HG03159 (cell line): ENCODE measurements around the gene CCBE1.

Experiments used
- ATAC-seq: cut with Tn5 transposase; IDR thresholded peaks from one replicate; pipeline ENCODE4 v1.9.1; 2021; ENCODE audit warnings: mild to moderate bottlenecking, moderate library complexity; ENCODE audit not compliant: unreplicated experiment

CCBE1 gene

GRCh38 chr18:59576541-59577385 is 120.5 kb downstream of the CCBE1 start:
- ATAC-seq, result no peak

- no peak for ATAC-seq
Measured at GRCh38 chr18:59575995-59576394, 121.2 kb downstream of the CCBE1 start.

- no peak for ATAC-seq
Measured at GRCh38 chr18:59573962-59574361, 123.3 kb downstream of the CCBE1 start.

GRCh38 chr18:59571902-59572301 is 125.3 kb downstream of the CCBE1 start:
- ATAC-seq, result no peak

- ATAC-seq, result no peak
Measured at GRCh38 chr18:59570796-59571195, 126.4 kb downstream of the CCBE1 start.

GRCh38 chr18:59570101-59570775 is 127.0 kb downstream of the CCBE1 start:
- no peak for ATAC-seq

GRCh38 chr18:59569390-59569791 is 127.8 kb downstream of the CCBE1 start:
- no peak for ATAC-seq

- no peak for ATAC-seq
Measured at GRCh38 chr18:59567431-59567830, 129.8 kb downstream of the CCBE1 start.

GRCh38 chr18:59566533-59566971 is 130.7 kb downstream of the CCBE1 start:
- ATAC-seq, result no peak

GRCh38 chr18:59565957-59566356 is 131.3 kb downstream of the CCBE1 start:
- ATAC-seq, result no peak

GRCh38 chr18:59564561-59564960 is 132.7 kb downstream of the CCBE1 start:
- ATAC-seq, result no peak

- no peak for ATAC-seq
Measured at GRCh38 chr18:59563176-59563785, 133.9 kb downstream of the CCBE1 start.

GRCh38 chr18:59562751-59563150 is 134.5 kb downstream of the CCBE1 start:
- no peak for ATAC-seq

- no peak for ATAC-seq
Measured at GRCh38 chr18:59561612-59562011, 135.6 kb downstream of the CCBE1 start.

GRCh38 chr18:59560556-59560955 is 136.7 kb downstream of the CCBE1 start:
- ATAC-seq, result no peak

- no peak for ATAC-seq
Measured at GRCh38 chr18:59559528-59559927, 137.7 kb downstream of the CCBE1 start.

- no peak for ATAC-seq
Measured at GRCh38 chr18:59555995-59556659, 141.1 kb downstream of the CCBE1 start.

- no peak for ATAC-seq
Measured at GRCh38 chr18:59554796-59555335, 142.4 kb downstream of the CCBE1 start.

- ATAC-seq, result no peak
Measured at GRCh38 chr18:59553273-59553870, 143.9 kb downstream of the CCBE1 start.

- ATAC-seq, result no peak
Measured at GRCh38 chr18:59551902-59552635, 145.2 kb downstream of the CCBE1 start.
